ENCODE results near the gene HBZ.
"Not testable (repeated sequence)": the region's sequence is repeated elsewhere in the genome, so short reads cannot be mapped to it uniquely, and the experiment has no call there.

The HBZ gene

DNA sequence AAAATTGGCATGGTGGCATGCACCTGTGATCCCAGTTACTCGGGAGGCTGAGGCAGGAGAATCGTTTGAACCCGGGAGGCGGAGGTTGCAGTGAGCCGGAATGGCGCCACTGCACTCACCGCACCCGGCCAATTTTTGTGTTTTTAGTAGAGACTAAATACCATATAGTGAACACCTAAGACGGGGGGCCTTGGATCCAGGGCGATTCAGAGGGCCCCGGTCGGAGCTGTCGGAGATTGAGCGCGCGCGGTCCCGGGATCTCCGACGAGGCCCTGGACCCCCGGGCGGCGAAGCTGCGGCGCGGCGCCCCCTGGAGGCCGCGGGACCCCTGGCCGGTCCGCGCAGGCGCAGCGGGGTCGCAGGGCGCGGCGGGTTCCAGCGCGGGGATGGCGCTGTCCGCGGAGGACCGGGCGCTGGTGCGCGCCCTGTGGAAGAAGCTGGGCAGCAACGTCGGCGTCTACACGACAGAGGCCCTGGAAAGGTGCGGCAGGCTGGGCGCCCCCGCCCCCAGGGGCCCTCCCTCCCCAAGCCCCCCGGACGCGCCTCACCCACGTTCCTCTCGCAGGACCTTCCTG, 27.7 kb downstream of the HBZ start, which contains the start of gene HBQ1:
HBQ1 (plus strand) TSS at position 359 of the 575 bp plus-strand sequence; CDS start at position 387, 28 bp downstream.
- no peak for DNase-seq

DNA sequence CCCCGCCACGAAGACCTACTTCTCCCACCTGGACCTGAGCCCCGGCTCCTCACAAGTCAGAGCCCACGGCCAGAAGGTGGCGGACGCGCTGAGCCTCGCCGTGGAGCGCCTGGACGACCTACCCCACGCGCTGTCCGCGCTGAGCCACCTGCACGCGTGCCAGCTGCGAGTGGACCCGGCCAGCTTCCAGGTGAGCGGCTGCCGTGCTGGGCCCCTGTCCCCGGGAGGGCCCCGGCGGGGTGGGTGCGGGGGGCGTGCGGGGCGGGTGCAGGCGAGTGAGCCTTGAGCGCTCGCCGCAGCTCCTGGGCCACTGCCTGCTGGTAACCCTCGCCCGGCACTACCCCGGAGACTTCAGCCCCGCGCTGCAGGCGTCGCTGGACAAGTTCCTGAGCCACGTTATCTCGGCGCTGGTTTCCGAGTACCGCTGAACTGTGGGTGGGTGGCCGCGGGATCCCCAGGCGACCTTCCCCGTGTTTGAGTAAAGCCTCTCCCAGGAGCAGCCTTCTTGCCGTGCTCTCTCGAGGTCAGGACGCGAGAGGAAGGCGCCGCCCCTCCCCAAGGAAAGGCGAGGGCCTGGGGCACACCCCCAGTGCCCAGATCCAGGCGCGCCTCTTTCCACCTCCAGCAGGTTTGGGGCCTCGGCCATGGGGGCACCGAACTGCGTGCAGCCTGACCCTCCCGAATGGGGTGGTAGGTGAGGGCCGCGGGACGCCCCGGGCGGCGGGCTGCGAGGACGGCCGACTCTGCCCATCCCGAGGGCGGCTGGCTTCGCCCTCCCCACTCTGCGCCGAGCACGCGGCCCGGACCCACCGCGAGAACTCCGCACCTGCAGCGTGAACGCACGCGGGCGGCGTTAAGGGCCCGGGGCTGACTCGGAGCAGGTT, 28.5 kb downstream of the HBZ start:
- peak; percentile 64 for DNase-seq

DNA sequence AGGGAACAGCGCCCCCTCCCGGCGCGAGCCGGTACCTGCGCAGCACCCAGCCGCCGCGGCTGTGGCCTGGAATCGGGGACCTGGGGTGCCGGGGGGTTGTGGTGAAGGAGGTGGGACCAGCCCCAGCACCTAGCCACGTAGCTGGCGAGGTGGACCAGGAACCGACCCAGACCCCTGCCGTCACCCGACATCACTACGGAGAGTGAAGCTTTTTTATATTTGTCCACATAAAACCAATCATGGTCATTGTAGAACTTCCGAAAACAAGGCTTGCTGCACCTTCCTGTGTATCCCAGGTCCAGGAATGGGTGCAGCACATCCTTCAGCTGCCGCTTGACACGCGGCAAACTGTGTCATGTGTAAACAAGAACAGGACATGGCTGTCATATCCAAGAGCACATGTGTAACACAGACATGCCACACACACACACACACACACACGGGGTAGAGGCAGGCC, 29.1 kb downstream of the HBZ start:
- no peak for DNase-seq

DNA sequence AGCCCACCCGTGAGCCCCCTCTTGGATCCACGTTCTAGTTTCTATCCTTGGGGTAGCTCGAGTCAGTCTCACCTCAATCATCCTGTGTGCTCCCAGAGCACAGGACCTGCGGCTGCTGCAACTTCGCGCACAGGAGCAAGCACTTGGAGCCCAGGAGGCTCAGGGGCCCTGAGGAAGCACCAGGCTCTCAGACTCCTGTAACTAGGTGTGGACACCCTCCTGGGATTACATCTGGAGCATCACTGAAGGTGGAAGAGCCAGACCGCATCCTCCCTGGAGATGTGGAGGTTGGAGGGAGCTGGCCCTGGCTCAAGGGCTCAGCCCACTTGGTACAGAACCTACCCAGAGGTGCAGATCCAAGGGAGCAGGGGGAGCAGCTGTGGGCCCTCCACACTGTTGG, 30.6 kb downstream of the HBZ start:
- DNase-seq = no peak

DNA sequence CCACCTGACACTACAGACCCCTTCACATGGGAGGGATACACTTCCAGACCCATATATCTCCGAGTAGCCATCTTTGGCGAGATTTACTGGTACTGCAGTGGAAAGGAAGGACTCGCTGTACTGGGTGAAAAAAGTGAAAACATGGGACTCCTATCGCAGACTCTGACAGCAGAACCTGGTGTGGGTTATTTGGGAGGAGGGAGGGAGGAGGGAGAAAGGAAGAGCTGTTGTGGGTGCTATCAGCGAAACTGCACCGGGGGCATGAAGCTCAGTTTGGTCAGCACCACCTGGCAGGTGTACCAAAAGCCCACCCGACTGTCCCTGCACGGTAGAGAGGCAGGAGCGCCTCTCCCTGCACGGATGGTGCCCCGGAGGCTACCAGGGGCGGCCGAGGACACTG, 32.8 kb downstream of the HBZ start:
- no peak for DNase-seq

DNA sequence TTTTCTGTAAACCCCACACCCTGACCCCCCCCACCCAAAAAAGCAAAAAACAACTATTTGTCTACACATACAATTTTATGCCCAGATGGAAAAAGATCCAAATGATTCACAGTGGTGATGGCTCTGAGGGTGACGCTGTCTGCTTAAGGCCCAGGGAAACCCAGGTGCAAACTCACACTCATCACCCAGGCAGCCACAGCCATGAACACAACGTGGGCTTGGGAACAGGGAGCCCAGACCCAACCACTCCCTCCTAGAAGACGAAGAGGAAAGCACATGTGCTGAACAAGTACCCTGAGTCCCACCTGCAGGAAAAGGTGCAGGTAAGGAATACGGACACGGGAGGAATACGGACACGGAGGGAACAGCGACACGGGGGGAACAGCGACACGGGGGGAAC, 33.2 kb downstream of the HBZ start:
- DNase-seq = no peak

DNA sequence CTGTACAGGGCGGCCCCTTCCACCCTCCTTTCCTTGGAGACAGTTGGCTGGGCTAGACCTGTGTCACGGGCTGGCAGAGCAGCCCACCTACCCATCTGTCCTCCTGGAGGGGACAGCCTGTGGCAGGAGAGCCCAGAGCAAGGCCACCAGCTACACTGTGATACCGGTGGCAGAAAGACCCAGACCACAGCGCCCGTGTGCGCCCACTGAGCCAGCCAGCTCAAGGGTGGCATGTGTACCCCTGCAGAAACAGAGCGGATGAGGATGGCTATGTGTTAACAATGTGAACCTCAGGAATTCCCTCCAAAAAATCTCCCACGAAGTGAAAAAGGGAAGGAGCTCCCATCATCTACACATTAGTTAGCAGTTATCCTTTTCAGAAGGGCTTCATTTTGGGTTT, 34.9 kb downstream of the HBZ start:
- DNase-seq = no peak

DNA sequence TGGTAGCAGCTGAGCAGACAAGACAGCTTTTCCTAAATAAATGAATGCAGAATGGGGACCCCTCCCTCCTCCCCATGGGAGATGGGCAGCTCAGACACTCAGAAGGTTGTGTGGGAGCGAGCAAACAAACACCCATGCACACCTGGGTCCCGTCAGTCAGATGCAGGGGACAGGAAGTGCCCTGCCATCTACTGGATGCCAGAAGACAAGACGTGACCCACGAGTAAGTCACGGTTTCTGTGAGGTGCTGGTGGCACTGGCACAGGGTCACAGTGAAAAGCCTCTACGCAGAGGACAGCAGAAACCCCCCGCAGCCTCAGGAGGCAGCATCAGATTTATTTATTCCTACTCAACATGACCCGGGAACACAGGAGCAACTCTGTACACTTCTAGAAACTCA, 36.2 kb downstream of the HBZ start:
- DNase-seq = no peak

DNA sequence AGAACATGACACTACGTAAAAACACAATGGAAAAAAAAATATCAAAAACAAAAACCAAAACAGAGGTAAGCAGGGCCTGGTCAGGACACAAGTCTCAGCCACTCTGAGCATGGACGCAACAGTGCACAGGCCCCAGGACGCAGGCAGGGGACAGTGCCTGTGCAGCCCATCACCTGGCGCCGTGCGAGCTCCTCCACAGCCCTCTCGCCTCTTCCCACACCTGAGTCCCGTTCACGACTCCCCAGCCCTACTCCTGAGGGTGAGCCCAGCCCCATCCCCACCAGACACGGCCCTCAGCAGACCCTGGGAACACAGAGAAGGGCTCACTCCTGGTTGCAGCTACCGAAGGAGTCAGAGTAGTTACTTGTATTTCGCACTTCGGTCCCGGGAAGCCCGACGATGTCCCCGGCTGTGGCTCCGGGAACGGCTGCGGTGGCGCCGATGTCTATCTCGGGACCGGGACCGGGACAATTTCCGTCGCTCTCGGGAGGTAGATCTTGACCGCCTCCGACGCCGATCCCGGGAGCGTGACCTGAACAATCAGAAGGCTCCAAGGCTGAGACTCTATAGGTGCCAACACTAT, 37.3 kb downstream of the HBZ start:
- DNase-seq = no peak

DNA sequence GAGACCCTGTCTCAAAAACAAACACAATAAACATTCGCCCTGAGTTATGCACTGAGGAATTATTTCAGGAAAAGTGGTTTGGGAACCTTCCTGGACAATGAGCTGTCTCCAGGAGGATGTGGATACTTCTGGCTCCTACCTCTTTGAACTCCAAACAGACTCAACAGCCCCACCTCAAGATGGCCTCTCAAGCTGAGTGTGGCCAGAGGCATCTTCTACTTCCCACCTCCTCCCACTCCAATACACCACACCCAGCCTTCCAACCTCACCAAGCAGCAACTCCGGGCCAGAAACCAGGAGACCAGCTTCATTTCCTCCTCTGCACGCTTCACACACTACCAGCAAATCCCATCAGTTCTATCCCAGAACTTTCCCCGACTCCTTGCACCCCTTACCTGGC, 39.4 kb downstream of the HBZ start:
- DNase-seq = no peak

DNA sequence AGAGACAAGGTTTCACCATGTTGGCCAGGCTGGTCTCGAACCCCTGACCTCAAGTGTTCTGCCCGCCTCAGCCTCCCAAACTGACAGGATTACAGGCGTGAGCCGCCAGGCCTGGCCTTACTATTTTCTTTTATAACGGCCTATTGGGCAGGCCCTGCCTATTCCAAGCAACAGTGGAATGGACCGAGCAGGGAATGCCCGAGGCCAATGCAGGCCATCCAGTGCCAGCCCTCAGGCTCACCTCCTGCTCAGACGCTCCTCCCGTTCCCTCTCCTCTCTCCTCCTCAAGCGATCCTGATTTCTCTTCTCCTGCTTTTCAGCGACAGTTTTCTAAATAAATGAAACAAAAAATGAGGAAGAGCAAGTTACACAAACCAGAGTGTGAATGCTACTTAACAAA, 40.2 kb downstream of the HBZ start:
- DNase-seq = no peak

DNA sequence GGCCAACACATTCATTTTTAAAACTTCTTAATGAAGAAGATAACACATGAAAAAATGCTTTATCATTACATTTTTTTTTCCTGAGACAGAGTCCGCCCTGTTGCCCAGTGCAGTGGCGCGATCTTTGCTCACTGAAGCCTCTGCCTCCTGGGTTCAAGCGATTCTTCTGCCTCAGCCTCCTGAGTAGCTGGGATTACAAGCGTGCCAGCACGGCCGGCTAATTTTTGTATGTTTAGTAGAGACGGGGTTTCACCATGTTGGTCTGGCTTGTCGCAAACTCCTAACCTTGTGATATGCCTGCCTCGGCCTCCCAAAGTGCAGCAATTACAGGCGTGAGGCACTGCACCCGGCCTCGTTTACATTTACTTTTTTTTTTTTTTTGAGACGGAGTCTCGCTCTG, 41.0 kb downstream of the HBZ start:
- DNase-seq = no peak

DNA sequence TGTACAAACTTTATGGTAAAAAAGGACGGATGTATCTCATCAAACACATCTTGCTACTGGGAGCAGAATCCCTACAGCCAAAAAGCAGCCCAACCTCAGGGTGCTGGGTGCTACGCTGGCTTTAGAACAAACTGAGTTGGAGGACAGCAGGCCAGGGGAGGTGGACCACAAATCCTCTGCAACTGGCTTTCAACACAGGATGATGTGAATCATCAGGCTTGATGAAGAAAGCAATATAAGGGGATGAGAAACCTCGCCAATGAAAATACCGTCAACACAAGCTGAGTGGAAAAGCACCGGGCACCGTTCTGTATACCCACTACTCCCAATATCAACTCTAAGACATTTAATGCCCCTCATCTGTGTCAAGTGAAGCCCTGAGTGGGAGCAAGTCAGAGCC, 42.1 kb downstream of the HBZ start:
- no peak for DNase-seq

DNA sequence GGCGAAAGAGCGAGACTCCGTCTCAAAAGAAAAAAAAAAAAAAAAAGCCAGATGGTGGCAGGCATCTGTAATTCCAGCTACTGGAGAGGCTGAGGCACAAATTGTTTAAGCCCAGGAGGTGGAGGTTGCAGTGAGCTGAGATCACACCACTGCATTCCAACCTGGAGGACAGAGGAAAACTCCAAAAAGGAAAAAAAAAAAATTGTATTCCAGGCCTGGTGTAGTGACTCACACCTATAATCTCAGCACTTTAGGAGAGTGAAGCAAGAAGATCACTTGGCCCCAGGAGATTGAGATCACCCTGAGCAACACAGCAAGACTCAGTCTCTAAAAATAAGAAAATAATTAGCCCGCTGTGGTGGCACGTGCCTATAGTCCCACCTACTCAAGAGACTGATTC, 47.9 kb downstream of the HBZ start:
- no peak for DNase-seq

DNA sequence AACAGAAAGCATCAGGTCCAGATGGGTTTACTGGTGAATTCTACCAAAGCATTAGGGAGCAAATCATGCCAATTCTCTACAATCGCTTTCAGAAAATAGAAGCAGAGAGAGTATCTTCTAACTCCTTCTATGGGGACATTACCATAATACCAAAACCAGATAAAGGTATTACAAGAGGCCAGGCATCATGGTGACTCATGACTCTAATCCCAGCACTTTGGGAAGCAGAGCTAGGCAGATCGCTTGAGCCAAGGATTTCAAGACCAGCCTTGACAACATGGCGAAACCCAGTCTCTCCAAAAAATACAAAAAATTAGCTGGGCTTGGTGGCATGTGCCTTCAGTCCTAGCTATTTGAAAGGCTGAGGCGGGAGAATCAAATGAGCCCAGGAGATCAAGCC, 50.8 kb downstream of the HBZ start:
- DNase-seq = no peak

DNA sequence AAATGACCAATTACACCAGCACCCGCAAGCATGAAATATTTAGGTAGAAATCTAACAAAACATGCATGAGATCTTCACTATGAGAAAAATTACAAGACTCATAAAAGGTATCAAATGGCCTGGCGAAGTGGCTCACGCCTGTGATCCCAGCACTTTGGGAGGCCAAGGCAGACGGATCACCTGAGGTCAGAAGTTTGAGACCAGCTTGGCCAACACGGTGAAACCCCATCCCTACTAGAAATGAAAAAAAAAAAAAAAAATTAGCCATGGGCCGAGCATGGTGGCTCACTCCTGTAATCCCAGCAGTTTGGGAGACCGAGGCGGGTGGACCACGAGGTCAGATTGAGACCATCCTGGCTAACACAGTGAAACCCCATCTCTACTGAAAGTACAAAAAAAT, 51.6 kb downstream of the HBZ start:
- DNase-seq = not testable (repeated sequence)

All from DMS153 (cell line).